Measurements from ENCODE around the gene CACNA1A.
A peak's percentile ranks its signal among the peaks of the same experiment; 100 is the strongest.

CACNA1A gene

DNA sequence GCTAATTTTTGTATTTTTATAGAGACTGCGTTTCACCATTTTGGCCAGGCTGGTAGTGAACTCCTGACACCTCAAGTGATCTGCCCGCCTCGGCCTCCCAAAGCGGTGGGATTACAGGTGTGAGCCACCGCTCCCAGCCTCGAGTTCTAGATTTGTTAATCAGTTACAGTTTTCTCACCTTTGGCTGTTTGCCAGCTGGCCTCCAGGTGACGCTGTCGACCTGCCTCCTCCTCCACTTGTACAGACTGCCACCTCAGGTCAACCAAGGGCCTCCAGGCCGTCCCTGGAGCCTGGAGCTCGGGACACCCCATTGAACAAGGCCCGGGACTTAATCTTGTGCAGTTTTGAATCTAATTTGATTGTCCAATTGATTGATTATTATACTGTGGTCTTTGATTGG, 310.6 kb downstream of the CACNA1A start:
- no peak for TF ChIP-seq EZH2 (IDR thresholded peaks at IDR 0.05; ENCODE audit: borderline replicate concordance, low read length)
- TF ChIP-seq, protein P1, sequence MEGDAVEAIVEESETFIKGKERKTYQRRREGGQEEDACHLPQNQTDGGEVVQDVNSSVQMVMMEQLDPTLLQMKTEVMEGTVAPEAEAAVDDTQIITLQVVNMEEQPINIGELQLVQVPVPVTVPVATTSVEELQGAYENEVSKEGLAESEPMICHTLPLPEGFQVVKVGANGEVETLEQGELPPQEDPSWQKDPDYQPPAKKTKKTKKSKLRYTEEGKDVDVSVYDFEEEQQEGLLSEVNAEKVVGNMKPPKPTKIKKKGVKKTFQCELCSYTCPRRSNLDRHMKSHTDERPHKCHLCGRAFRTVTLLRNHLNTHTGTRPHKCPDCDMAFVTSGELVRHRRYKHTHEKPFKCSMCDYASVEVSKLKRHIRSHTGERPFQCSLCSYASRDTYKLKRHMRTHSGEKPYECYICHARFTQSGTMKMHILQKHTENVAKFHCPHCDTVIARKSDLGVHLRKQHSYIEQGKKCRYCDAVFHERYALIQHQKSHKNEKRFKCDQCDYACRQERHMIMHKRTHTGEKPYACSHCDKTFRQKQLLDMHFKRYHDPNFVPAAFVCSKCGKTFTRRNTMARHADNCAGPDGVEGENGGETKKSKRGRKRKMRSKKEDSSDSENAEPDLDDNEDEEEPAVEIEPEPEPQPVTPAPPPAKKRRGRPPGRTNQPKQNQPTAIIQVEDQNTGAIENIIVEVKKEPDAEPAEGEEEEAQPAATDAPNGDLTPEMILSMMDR (IDR thresholded peaks at IDR 0.05; ENCODE audit: low read length), result peak; percentile 76

DNA sequence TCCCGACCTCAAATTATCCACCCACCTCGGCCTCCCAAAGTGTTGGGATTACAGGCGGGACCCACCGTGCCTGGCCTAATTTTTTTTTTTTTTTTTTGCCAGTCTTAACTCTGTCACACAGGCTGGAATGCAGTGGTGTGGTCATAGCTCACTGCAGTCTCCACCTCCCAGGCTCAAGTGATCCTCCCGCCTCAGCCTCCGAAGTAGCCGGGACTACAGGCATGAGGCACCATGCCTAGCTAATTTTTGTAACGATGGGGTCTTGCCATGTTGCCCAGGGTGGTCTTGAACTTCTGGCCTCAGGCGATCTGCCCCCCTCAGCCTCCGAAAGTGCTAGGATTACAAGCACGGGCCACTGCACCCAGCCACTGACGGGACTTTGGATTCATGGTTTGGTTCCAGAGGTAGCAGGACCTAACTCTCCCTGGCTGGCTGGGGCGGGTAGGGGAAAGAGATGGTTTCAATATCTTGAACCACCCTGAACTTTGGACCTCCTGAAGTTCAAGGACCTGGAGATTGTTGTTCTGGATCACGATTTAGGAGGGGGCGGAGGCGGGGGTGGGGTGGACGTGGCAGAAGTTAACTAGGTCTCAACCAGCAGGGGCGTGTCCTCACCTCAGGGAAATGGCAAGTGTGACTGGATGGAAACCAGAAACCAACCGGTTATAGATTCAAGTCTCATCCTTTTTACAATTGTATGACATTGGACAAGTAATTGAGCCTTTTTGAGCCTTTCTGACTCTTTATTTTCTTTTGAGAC, 315.3 kb downstream of the CACNA1A start:
- Histone ChIP-seq H3K9ac (ENCODE audit: low read length) (no peak overlapping the region), H3K4me1 (ENCODE audit: insufficient read depth, low read length, severe bottlenecking) (no peaks in the 10 kb centered on the region), H3K27me3 (ENCODE audit: insufficient read depth, low read length) (no peaks in the 10 kb centered on the region; the same call in 1 of the 2 replicates), H3K36me3 (ENCODE audit: insufficient read depth, low read length) (no peaks in the 10 kb centered on the region), H3K27ac (ENCODE audit: low read depth, low read length, poor library complexity, severe bottlenecking) (no peak overlapping the region), H3K79me2 (ENCODE audit: insufficient read depth, low read length) (no peaks in the 10 kb centered on the region), H3K9me3 (ENCODE audit: low read length) (no peaks in the 10 kb centered on the region), H2AFZ (ENCODE audit: low read length) (no peak overlapping the region), H3K4me2 (ENCODE audit: low read length) (no peak overlapping the region), H3K9me2 (ENCODE audit: low read depth, low read length) (no peaks in the 10 kb centered on the region), H4K20me1 (ENCODE audit: insufficient read depth, low read length) (no peaks in the 10 kb centered on the region), H3K4me3 (ENCODE audit: low read depth, low read length, poor library complexity, severe bottlenecking) (no peak overlapping the region), H3F3A (ENCODE audit: insufficient read depth, low read length) (no peaks in the 10 kb centered on the region)
- TF ChIP-seq, protein P1 (IDR thresholded peaks at IDR 0.05; ENCODE audit: low read length), result no peak
- no peak for TF ChIP-seq EZH2 (IDR thresholded peaks at IDR 0.05; ENCODE audit: borderline replicate concordance, low read length)

More for the DNA sequence above, 310.6 kb downstream of the CACNA1A start:
- H3K4me2 ChIP-seq (ENCODE audit: low read length), result no peak overlapping the region
- no peaks in the 10 kb centered on the region for H3F3A ChIP-seq (ENCODE audit: insufficient read depth, low read length)
- no peak overlapping the region for H3K4me3 ChIP-seq (ENCODE audit: low read depth, low read length, poor library complexity, severe bottlenecking)
- no peaks in the 10 kb centered on the region for H3K9me2 ChIP-seq (ENCODE audit: low read depth, low read length)
- no peaks in the 10 kb centered on the region for H3K36me3 ChIP-seq (ENCODE audit: insufficient read depth, low read length)
- no peak overlapping the region for H3K27ac ChIP-seq (ENCODE audit: low read depth, low read length, poor library complexity, severe bottlenecking)
- no peak overlapping the region for H3K9ac ChIP-seq (ENCODE audit: low read length)
- no peaks in the 10 kb centered on the region for H3K79me2 ChIP-seq (ENCODE audit: insufficient read depth, low read length)
- no peaks in the 10 kb centered on the region for H3K4me1 ChIP-seq (ENCODE audit: insufficient read depth, low read length, severe bottlenecking)
- H3K27me3 ChIP-seq (ENCODE audit: insufficient read depth, low read length), result no peaks in the 10 kb centered on the region; the same call in 1 of the 2 replicates
- no peaks in the 10 kb centered on the region for H4K20me1 ChIP-seq (ENCODE audit: insufficient read depth, low read length)
- H2AFZ ChIP-seq (ENCODE audit: low read length), result no peak overlapping the region
- no peaks in the 10 kb centered on the region for H3K9me3 ChIP-seq (ENCODE audit: low read length)

DNA sequence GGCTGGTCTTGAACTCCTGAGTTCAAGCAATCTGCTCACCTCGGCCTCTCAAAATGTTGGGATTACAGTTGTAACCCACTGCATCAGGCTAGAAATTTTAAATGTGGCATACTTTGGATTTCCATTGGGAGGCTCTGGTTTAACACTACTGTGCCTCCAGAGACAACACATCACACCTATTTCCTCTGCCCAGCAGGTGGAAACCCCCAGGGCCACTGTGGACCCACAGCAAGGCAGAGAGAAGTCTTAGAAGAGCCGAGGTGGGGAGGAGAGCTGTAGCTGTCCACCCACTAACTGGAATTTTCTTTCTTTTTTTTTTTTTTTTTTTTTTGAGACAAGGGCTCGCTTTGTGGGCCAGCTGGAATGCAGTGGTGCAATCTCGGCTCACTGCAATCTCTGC, 316.7 kb downstream of the CACNA1A start:
- H2AFZ ChIP-seq (ENCODE audit: low read length), result no peak overlapping the region
- no peak overlapping the region for H3K4me2 ChIP-seq (ENCODE audit: low read length)
- no peak overlapping the region for H3K9ac ChIP-seq (ENCODE audit: low read length)
- H3K9me3 ChIP-seq (ENCODE audit: low read length), result no peaks in the 10 kb centered on the region
- H3K27ac ChIP-seq (ENCODE audit: low read depth, low read length, poor library complexity, severe bottlenecking), result no peak overlapping the region
- H3K79me2 ChIP-seq (ENCODE audit: insufficient read depth, low read length), result no peaks in the 10 kb centered on the region
- no peaks in the 10 kb centered on the region for H3K9me2 ChIP-seq (ENCODE audit: low read depth, low read length)
- H3F3A ChIP-seq (ENCODE audit: insufficient read depth, low read length), result no peaks in the 10 kb centered on the region
- no peak for TF ChIP-seq EZH2 (IDR thresholded peaks at IDR 0.05; ENCODE audit: borderline replicate concordance, low read length)
- TF ChIP-seq, protein P1 (IDR thresholded peaks at IDR 0.05; ENCODE audit: low read length), result no peak
- no peaks in the 10 kb centered on the region; the same call in 1 of the 2 replicates for H3K27me3 ChIP-seq (ENCODE audit: insufficient read depth, low read length)
- no peaks in the 10 kb centered on the region for H3K4me1 ChIP-seq (ENCODE audit: insufficient read depth, low read length, severe bottlenecking)
- no peak overlapping the region for H3K4me3 ChIP-seq (ENCODE audit: low read depth, low read length, poor library complexity, severe bottlenecking)
- H3K36me3 ChIP-seq (ENCODE audit: insufficient read depth, low read length), result no peaks in the 10 kb centered on the region
- H4K20me1 ChIP-seq (ENCODE audit: insufficient read depth, low read length), result no peaks in the 10 kb centered on the region
